Stimulated activated CD4-positive, alpha-beta T cell treated with anti-CD3 and anti-CD28 coated beads, Interleukin-15, amount 100 ng/mL, for 24 hours (primary cell): ENCODE measurements around the gene COG8.

Experiments
- DNase-seq: peaks from one replicate; pipeline ENCODE4 v3.0.0-alpha.2; 2020

COG8 gene

DNA sequence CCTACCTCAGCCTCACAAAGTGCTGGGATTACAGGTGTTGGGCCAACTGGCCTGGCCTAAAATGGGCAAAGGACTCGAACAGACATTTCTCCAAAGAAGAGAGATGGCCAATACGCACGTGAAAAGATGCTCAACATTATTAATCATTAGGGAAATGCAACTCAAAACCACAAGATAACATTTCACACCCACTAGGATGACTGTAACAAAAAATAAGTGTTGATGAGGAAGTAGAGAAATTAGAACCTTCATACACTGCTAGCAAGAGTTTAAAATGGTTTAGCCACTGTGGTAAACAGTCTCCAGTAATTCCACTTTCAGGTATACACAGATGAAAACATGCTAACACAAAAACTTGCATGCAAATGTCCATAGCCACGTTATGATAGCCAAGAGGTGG, 6.6 kb upstream of the COG8 start:
- no peak for DNase-seq

DNA sequence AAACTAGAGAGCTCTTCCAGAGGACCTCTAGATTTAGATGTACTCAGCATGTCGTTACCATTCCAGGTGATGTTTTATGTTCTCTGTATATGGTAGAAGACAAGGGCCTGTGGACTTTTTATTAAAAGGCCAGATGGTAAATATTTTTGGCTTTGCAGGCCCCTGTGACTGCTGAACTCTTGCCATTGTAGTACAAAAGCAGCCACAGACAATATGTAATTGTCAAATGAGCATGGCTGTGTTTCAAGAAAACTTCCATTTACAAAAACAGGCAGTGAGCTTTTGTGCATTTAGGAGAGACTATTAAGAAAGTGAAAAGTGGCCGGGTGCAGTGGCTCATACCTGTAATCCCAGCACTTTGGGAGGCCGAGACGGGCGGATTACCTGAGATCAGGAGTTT, 4.8 kb upstream of the COG8 start:
- no peak for DNase-seq

DNA sequence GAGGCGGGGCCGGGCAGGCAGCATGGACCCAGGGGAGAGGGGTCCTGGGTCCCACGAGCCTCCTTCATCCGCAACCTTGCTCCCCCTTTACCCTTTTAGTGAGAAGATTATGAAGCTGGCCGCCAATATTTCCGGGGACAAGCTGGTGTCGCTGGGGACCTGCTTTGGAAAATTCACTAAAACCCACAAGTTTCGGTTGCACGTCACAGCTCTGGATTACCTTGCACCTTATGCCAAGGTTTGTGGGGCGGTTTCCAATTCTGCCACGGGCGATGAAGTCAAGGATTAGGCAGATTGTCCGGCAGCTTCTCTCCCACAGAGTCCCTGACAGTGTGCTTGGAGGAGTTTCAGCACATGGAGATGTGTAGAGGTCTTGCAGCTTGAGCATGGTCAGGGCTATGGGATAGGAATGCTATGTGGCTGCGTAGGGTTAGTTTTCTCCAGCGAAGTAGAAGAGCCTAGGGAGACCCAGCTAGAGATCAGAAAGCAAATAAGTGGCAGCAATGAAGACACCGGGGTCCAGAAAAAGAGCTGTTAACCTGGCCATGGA, 806 bp upstream of the COG8 start:
- DNase-seq, result peak; percentile 62

DNA sequence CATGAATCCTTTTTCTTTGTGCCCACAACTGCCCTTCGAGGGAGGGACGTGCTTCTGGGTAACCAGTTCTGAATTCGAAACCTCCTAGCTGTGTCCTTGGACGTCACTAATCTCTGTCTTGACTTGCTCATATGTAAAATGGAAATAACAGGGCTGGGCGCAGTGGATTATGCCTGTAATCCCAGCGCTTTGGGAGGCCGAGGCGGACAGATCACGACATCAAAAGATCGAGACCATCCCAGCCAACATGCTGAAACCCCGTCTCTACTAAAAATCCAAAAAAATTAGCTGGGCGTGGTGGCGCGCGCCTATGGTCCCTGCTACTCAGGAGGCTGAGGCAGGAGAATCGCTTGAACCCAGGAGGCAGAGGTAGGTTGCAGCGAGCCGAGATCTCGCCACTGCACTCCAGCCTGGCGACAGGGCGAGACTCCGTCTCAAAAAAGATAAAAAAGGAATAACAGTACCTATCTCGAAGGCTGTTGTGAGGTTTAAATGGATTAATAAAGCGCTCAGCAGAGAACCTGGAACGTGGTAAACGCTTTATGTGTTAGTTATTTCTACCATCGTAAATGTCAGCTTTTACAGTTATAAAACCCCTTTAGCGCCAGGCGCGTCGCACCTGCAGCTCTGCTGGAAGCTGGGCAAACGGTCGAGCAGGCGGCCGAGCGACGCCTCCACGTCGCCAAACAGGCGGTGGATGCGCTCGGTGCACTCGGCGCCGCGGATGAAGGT, 641 bp downstream of the COG8 start:
- DNase-seq, result no peak

DNA sequence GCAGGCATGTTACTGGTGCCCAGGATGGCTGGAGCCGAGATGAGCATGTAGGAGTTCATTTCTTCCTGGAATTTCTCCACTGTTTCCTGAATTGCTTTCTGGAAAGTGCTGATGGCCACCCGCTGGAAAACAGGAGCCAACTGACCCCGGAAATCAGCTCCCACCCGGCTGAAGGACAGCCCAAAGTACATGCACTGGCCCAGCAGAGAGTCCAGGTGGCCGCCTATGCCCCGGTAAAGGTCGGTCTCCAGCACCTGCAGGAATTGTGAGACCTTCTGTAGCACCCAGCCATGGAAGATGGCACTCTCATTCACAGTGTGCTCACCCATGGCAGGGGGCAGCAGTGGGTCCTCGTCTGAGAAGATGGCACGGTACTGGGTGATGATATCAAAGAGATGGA, 4.7 kb downstream of the COG8 start:
- DNase-seq, result no peak

DNA sequence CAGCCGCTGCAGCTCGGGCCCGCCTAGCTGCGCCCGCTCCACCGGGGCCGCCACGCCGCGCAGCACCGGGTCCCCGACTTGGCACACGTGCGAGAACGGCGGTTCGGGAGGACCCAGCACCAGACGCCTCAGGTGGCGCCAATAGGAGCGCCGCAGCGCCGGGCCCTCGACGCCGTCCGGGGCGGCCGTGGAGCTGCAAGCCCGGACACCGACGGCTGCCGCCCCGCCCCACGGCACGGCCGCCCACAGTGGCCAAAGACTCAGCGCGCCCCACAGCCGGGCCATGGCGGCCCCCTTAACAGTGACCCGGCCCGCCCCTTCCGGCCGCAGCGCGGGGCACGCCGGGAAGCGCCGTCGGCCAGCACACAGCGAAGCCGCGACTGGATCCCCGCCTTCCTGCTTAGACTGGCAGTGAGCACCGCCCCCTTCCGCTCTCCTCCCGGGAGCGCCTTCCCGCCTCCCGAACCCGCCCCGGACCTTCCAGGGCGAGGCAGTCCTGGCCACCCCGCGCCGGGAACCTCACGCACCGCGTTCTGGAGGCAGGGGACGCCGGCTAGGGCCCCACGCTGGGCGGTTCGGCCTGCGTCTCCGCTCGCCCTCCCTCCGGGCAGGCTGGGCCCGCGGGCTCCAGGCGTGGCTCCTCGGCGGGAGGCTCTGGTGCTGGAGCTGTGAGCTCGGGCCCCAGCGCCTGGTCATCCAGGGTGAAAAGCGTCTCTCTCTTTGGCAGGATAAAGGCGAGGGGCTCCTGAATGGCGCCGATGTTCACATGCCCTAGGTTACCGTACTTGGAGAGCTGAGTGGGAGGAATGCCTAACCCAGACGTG, 8.9 kb downstream of the COG8 start, which contains the start of gene PDF:
TSS of gene PDF (minus strand) at position 303 of the 824 bp plus-strand sequence. CDS start at position 285, 18 bp downstream.
- DNase-seq, result peak; percentile 93

DNA sequence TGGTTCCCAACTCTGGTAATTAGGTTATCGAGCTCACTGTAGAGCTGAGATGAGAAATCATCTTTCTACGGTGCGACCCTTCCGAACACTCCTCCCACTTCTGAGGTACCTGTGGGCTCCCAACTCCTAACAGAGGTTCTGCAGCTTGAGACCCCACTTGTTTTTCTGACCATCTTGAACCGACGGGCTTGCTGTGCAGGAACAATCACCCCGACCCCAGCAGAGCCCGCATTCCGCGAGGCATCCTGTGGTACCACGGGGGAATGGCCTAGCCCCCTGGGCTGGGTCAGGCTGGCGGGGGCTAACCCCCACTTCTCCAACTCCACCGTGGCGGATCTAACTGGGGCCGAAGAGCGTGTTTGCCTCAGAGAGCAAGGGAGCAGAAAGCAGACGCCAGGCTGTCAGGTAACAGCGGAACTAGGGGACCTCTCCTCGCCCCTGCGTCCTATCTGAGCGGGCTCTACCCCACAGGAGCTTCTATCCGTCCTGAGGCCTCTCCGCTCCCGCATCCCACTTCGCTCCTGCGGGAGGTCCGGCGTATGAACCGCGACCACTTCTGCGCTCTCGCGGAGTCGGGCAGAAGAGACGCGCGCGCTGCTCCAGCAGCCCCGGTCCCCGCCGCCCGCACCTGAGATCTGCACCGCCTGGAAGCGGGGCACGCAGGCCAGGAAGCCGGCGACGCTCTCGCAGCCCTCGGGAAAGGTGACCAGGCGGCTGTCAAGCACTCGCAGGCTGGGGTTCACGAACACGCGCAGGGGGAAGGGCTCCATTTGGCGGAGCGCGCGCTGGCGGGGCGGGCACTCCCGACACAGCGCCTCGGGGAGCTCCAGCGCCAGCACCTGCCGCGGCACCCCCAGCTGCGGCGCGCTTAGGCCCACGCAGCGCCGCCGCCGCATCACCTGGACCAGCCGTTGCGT, 9.7 kb downstream of the COG8 start:
- peak; percentile 55 for DNase-seq

DNA sequence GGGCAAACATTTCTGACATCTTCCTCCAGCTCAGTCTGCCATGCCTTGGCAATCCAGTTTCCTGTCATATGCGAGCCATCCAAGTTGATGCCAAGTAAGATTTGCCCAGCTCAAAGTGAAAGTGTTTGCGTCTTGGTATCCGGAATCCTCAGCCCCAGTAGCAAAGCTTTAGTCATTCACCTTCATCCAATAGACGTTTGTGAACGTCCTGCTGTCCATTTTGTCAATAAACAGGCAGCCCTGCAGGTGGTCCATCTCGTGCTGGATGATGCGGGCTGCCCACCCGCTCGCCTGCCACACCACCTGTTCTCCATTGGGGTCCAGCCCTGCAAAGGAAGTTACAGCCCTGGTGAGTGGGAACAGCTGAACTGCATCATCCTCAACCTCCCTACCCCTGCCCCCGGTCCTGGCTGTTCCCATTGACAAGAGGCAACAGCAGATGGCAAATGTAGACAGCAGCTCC, 10.5 kb downstream of the COG8 start:
- DNase-seq, result no peak

DNA sequence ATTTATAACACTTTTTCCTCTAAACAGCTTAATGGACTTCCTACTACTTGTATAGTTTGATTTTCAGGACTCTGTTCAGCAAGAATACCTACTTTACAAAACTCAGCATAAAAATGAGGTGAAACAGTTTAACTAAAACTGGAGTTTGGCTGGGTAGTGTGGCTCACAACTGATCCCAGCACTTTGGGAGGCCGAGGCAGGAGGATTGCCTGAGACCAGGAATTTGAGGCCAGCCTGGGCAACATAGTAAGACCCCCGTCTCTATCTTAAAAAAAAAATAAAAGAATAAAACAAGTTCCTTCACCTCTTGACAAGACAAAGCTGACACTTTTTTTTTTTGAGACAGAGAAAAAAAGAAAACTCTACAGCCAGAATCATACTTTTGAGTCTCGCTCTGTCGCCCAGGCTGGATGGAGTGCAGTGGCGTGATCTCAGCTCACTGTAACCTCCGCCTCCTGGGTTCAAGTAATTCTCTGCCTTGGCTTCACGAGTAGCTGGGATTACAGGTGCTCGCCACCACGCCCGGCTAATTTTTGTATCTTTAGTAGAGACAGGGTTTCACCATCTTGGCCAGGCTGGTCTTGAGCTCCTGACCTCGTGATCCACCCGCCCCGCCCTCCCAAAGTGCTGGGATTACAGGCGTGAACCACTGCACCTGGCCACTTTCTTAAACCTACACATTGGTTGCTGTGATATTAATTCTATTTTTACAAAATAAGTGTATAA, 11.6 kb downstream of the COG8 start:
- no peak for DNase-seq

DNA sequence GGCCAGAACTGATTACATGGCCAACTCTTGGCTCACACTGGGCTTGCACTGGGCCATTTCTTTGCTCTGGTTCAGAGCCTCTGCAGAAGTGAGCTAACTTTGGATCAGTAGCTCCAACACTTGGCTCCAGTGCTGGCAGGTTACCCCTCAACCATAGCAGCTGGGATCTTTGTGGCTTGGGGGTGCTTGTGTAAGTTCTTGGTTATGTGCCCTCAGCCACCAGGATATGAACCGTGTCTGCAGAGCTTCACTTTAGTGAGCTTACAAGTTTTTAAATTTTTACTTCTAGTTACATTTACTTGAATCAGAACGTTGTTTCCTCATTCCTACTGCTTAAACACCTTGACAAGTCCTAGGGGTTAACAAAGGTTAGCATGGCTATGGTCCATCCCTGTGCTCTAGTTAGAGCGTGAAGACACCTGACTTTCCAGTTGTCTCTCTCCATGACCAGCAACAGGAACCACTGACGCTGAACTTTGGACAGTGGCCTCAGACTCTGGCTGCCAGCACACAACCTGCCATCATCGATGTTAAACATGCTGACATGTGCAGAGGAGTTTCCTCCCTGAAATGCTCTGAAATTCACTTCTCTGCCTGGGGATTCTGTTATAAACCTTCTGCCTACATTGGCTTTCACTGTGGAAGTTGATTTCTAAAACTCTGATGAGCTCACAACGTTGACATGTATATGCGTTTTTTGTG, 13.0 kb downstream of the COG8 start:
- no peak for DNase-seq

DNA sequence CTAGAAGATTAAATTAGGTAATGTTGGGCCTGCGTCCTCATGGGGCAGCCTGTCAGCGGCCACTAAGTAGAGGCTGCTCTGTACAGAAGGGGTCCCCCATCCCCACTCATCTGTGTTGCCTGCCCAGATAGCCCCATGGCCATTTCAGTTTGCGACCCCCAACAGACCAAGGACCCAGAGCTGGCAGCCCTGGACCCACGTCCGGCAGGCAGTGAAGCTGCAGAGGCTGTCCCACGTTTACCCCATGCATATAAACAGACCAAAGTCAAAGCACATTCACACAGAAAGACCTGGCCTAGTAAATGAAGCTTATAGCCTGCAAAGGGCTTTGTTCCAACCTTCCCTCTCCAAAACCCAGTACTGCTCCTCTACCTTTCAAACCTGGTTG, 13.6 kb downstream of the COG8 start:
- no peak for DNase-seq

DNA sequence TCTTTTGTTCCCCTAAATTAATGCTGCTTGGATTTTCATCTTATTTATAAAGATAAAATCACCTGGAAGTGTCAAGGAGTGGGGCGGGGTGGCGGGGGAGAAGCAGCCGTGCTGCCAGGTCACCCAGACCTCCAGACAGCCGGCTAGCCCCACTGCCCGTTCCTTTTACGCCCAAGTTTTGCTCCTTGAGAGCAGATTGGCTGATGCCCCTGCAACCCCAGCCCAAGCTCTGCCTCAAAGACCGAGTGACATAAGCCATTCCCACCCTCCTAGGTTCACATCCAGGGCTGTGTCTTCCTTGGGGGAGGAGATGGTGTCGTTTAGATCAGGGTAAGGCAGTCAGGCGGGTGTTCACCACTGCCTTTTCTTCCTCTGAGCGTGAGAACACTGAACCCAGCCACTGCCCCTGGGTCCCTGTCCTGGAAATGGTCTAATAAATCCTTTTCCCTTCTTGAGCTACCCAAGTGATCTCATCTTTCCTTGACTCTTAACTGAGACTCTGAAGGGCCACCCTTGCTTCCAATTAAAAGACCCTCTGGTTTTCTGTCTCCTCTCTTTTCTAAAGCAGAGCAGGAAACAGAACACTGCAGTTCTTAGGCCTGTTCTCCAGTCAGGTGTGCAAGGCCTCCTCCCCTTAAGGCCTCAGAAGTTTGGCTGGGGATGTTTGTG, 14.6 kb downstream of the COG8 start:
- no peak for DNase-seq

DNA sequence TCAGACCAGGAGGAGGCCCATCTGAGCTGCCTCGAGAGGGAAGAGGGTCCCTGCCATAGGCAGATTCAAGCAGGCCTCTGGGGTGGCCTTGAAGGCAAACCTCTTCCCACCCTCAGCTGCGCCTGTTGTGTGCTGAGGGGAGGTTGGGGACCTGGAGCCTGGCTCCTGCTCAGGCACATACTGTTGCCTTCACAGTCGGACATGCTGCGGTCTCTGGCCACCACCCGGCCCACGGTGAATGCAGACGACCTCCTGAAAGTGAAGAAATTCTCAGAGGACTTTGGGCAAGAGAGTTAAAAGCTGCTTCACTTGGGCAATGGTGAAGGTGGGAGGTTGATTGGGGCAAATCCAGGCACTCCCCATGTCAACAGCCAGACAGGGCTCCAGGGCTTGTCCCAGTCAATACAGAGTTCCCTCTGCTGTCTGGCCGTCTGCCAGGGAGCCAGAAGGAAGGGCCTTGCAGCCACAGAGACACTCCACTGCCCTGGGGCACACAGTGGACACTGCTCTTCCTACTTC, 15.3 kb downstream of the COG8 start:
- no peak for DNase-seq

DNA sequence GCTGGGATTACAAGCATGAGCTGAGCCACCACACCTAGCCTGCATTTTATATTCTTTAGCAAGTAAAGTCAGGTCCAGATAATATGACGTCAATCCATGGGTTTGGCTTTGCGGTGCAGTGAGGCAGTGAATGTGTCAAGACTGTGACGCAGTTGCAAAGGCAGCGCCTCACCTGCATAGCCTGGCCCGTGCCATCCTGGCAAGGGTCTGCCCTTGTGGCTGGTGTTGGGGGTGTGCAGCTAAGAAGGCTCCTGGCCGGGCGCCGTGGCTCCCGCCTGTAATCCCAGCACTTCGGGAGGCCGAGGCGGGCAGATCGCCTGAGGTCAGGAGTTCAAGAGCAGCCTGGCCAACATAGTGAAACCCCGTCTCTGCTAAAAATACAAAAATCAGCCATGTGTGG, 15.9 kb downstream of the COG8 start:
- no peak for DNase-seq

DNA sequence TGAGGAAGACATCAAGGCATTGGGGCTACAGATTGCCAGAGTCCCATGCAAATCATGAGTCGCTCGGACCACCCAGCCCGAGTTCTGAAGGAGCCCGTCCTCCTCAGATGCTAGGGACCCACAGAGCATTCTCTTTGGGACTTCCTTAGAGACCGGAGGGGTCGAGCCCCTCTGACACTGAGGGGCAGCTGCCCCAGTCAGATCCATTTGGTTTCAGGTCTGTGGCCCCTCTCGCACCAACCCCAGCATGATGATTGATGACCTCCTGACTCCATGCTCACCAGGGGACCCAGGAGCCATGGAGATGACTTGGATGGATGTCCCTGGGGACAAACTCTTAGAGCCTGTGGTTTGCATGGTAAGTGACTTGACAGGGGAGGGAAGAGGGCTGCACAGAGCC, 17.0 kb downstream of the COG8 start:
- DNase-seq, result no peak

DNA sequence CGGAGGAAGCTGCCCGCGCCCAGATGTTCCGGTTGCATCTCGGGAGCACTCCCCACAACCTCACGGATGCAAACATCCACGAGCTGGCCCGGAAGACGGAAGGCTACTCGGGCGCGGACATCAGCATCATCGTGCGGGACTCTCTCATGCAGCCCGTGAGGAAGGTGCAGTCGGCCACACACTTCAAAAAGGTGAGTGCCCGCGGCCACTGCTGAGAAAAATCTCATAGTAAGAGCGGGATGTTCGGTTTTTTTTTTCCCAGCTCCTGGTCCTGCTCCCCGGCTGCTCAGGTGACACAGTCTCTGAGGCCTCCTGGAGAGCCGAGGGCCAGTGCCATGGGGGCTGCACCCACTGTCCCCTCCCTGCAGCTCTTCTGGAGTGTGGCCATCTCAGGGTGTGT, 18.3 kb downstream of the COG8 start:
- no peak for DNase-seq

DNA sequence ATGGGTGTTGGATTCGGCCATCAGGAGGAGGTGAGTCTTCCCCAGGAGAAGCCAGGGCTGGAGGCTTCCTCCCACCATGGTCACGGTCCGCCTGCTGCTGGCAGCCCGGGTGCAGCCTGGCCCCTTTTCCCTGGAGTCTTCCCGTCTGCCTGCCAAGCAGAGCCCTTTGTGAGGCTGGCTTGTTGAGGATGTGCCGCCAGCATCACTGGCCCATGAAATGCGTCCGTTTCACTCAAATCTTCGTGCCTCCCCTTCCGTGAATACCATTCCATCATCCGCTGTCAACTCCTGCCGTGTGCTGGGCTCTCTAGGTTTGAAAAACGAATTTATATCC, 18.7 kb downstream of the COG8 start:
- DNase-seq, result no peak

DNA sequence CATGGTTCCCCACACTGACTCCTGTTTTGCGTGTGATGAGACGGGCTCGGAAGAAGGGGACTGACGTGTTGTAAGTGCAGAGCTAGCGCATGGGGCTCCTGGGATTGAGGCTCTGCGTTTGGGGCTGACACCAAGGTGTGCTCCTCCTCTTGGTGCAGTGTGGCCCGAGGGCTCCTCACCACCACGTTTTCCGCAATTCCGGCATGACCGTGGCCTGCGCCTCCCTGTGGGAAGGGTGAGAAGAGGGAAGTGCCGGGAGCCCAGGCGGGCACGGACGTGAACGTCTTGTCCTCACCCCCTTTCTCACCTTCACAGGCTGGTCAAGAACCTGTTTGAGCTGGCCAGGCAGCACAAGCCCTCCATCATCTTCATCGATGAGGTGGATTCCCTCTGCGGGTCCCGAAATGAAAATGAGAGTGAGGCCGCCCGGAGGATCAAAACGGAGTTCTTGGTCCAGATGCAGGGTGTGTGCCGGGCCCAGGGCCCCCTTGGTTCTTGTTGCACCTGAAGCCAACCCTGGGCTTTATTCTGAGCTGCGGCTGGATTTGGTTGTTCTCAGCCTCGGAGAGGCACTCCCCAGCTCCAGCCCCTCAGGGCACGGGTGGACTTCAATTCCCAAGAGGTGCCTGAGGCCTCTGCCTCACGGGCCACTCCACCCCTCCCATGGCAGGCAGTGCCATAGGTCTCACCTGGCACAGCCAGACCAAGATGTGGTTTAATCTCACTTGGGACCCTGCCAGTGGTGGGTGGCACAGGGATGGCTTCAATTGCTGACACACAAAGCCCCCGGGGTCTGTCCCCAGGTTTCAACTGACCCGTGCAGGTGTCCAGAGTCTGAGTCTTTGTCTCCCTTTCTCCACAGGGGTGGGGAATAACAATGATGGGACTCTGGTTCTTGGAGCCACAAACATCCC, 19.3 kb downstream of the COG8 start:
- DNase-seq, result no peak

DNA sequence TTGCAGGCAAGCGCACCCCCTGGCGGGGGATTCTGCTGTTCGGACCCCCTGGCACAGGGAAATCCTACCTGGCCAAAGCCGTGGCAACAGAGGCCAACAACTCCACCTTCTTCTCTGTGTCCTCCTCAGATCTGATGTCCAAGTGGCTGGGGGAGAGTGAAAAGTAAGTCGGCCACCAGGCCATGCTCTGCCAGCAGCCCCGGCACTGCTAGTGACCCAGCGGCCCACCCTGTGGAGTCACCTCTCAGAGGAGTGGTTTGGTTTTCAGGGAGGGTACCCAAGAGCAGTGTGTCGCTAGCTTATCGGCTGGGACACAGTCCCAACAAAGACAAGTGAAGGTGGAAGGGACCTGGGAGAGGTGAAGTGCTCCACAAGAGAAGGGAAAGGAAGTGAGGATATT, 20.0 kb downstream of the COG8 start:
- DNase-seq, result no peak

DNA sequence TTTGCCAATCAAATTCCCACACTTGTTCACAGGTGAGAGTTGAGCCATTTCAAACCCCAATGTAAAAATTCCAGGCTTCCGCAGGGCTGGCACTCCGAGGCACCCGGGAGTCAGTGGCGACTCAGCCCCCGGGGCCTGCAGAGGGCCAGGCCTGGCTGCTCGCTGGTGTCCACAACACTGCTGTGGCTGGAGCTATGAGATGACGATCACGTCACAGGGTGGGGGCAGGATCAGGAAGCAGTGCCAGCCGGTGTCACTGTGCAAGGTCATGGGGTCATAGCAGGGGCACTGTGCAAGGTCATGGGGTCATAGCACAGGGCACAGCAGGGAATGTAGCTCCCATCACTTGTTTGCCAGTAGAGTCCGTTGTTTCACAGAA, 20.5 kb downstream of the COG8 start:
- DNase-seq, result no peak
